Psoas muscle (tissue), 8 donors: ENCODE results near the gene PHLPP1. TPM values are rescaled to one million over a fixed set of nuclear protein-coding genes. Genes with fewer than 3 reads are reported as not detected.
"Not testable (repeated sequence)": the region's sequence is repeated elsewhere in the genome, so short reads cannot be mapped to it uniquely, and the experiment has no call there.

Experiments
- ATAC-seq, 4 donors: fragments of 200-7000 bp; cut with Tn5 transposase; one replicate each; pipeline ENCODE4 v1.9.1; 2020; ENCODE audit warnings: moderate library complexity in 3 of 4, mild to moderate bottlenecking in 2 of 4
- DNase-seq, 2 donors: peaks; one replicate each; pipeline ENCODE4 v3.0.0-alpha.2; 2020
- H3K27ac ChIP-seq: fragments of 200-600 bp; one replicate; pipeline ENCODE4 v1.8.0; 2022
- H3K27me3 ChIP-seq, 3 donors: fragments of 200-600 bp in 1 of 3; one replicate each; pipeline versions ENCODE4 v1.6.1 to v1.8.0; 2013 to 2022; ENCODE audit warnings: low read length in 2 of 3, mild to moderate bottlenecking in 2 of 3, moderate library complexity in 1 of 3; ENCODE audit not compliant: insufficient read depth in 3 of 3
- H3K36me3 ChIP-seq, 2 donors: fragments of 200-600 bp in 1 of 2; one replicate each; pipeline versions ENCODE4 v1.6.1 to v1.8.0; 2013 to 2022; ENCODE audit warnings: low read depth in 1 of 2, mild to moderate bottlenecking in 1 of 2, moderate library complexity in 1 of 2; ENCODE audit not compliant: insufficient read depth in 1 of 2
- H3K4me1 ChIP-seq: fragments of 200-600 bp; one replicate; pipeline ENCODE4 v1.8.0; 2022
- H3K4me3 ChIP-seq: fragments of 200-600 bp; one replicate; pipeline ENCODE4 v1.8.0; 2022; ENCODE audit warnings: mild to moderate bottlenecking
- H3K9me3 ChIP-seq: fragments of 200-600 bp; one replicate; pipeline ENCODE4 v1.8.0; 2022
- CTCF ChIP-seq: fragments of 200-600 bp; IDR thresholded peaks from one replicate; pipeline ENCODE4 v1.8.0; 2022; ENCODE audit warnings: antibody characterized with exemption
- WGBS, 3 donors: extraction: QIAGEN DNeasy Blood & Tissue Kit; methylation state at CpG; one replicate each; pipeline versions ENCODE4 v1.1.6 to v1.1.7; 2013; 5-methylcytosine and 5-hydroxymethylcytosine counted together
- intact Hi-C, 2 donors: fragments of 100-400 bp; cut with DNase I; formaldehyde crosslinking; loops; one replicate each; pipeline versions ENCODE4 v1.11.0 to v1.14.2; 2022
- polyA plus RNA-seq, 3 donors: library from polyadenylated mRNA; stranded (reverse); fragments of 200-250 nt; gene quantifications; one replicate each; pipeline ENCODE4 v1.2.3, GENCODE V29; 2013
- total RNA-seq, 4 donors: library from RNA; stranded (reverse); fragmentation: NEBNext Ultra II Directional in 2 of 4; extraction: Animal tissue kit (Norgen Biotek cat#: 25700) in 2 of 4; gene quantifications; one replicate each; pipeline versions ENCODE4 v1.2.1 to v1.2.4, GENCODE V29; 2021 to 2023
- donor health status: healthy with polysubstance abuse.
- donor health status: DM: no; HTN: no; CAD: no; lungs with moderate emphysema.
- donor health status: Bipolar disorder and iron deficiency.
- donor health status: healthy.
- donor health status: DM: yes; HTN: yes; CAD: no.
- donor health status: DM: no; HTN: no; CAD: no.
- donor health status: DM: no; HTN: no; CAD: no.
- donor health status: DM: yes; HTN: yes; CAD: no.

Gene PHLPP1
- total and polyA plus RNA-seq, 7 donors, result 0.79 to 6.4 (median 3.5) TPM

DNA sequence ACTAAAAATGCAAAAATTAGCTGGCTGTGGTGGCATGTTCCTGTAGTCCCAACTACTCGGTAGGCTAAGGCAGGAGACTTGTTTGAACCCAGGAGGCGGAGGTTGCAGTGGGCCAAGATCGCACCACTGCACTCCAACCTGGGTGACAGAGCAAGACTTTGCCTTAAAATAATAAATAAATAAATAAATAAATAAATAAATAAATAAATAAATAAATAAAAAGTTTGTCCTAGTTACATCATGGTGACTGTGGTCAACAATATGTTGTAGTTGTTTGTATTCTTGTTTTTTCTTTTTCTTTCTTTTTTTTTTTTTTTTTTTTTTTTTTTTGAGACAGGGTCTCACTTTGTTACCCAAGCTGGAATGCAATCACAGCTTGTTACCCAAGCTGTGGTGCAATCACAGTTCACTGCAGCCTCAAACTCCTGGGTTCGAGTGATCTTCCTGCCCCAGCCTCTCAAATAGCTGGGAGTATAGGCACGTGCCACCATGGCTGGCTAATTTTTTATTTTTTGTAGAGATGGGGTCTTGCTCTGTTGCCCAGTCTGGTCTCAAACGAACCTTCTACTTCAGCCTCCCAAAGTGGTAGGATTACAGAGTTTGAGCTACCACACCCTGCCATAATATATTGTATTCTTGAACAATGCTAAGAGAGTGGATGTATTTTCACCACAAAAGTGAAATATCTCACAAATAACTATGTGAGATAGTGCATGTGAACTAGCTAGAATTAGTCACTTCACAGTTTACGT, 185.0 kb downstream of the PHLPP1 start:
- Histone ChIP-seq H3K36me3 (peaks cover 0 to 19% of the 10 kb centered on the region in 2 donors), H3K27me3 (no peaks in the 10 kb centered on the region), H3K9me3 (no peaks in the 10 kb centered on the region), H3K4me1 (no peaks in the 10 kb centered on the region), H3K4me3 (no peak overlapping the region), H3K27ac (no peak overlapping the region)
- intact Hi-C loops, result no loop called here
- DNase-seq (no peak), ATAC-seq (no peak)
- no peak for TF ChIP-seq CTCF
- WGBS, 3 donors, result 93 to 96% (median 94%) methylated on average over 7 of the region's 7 CpGs

- Histone ChIP-seq H3K27me3 (no peaks in the 10 kb centered on the region), H3K36me3 (peaks cover 0 to 13% of the 10 kb centered on the region in 2 donors), H3K4me1 (no peaks in the 10 kb centered on the region), H3K27ac (no peak overlapping the region), H3K9me3 (no peaks in the 10 kb centered on the region), H3K4me3 (no peak overlapping the region)
- ATAC-seq, result no peak
- intact Hi-C loops, result no loop called here
- TF ChIP-seq CTCF, result no peak
- DNase-seq, result no peak
- 78 to 88% (median 87%) methylated on average over 5 of the region's 5 CpGs for WGBS, 3 donors
Observed at GRCh38 chr18:62902776-62903175, 187.4 kb downstream of the PHLPP1 start.

DNA sequence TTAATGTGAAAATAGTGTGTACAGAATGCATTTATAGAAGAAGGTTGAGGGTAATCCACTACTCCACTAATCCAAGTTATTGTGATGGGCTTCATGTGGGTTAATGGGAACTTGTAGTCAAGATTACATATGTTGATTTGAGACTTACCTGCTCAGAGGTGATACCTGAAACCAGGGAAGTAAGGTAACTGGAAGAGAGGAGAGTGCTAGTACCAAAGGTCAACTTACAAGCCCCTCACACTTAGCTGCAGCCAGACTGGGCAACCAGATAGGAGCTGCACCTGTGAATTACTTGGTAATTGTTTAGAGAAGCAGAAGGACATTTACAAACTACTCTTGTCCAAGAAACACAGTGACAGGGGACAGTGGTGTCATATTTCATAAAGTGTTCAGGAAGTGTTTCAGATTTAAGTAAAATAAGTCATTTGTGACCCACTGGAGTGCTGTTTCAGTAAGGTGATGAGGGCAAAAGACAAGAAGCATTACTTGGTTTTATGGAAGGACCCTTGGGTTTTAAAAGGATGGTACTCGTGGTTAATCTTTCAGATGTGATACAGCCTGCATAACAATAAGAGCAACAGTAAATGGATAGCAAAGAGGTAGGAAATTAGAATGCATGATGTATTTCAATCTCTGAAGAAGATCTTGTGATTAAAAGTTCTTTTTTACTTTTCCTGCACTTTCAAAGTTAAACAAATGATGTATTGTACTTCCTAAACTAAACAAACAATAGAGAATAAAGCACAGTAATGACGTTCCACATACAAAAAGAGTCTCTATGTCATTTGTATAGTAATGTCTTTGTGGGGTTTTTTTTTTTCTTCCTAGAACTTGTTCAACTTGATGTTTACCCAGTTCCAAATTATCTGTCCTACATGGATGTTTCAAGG, 189.3 kb downstream of the PHLPP1 start:
- intact Hi-C loops, result no loop called here

GRCh38 chr18:62912885-62913284, 197.5 kb downstream of the PHLPP1 start:
- Histone ChIP-seq H3K27ac (no peak overlapping the region), H3K9me3 (no peaks in the 10 kb centered on the region), H3K36me3 (no peaks in the 10 kb centered on the region), H3K27me3 (no peaks in the 10 kb centered on the region), H3K4me3 (no peak overlapping the region), H3K4me1 (no peaks in the 10 kb centered on the region)
- DNase-seq, result no peak
- no peak for TF ChIP-seq CTCF
- 17 to 47% (median 44%) methylated on average over 2 of the region's 2 CpGs for WGBS, 3 donors
- intact Hi-C loops, result no loop called here
- no peak for ATAC-seq

More for the DNA sequence above, 189.3 kb downstream of the PHLPP1 start:
- 70 to 74% (median 72%) methylated on average over 2 of the region's 2 CpGs for WGBS, 3 donors
- Histone ChIP-seq H3K4me1 (no peaks in the 10 kb centered on the region), H3K36me3 (peaks cover 0 to 10% of the 10 kb centered on the region in 2 donors), H3K9me3 (no peaks in the 10 kb centered on the region), H3K27ac (no peak overlapping the region), H3K4me3 (no peak overlapping the region), H3K27me3 (no peaks in the 10 kb centered on the region)
- ATAC-seq (no peak), DNase-seq (no peak)
- TF ChIP-seq CTCF, result no peak

DNA sequence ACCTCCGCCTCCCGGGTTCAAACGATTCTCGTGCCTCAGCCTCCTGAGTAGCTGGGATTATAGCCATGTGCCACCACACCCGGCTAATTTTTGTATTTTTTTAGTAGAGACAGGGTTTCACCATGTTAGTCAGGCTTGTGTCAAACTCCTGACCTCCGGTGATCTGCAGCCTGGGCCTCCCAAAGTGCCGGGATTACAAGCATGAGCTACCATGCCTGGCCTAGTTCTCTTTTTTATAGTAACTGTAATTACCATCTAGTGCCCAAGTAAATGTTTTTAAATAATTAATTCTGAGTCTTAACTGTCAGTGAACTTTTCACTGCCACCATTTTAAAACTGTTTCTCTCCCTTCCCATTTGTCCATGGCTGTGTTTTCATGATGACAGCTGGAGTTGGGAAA, 198.5 kb downstream of the PHLPP1 start:
- H3K4me3 ChIP-seq, ATAC-seq, H3K36me3 ChIP-seq, H3K9me3 ChIP-seq, intact Hi-C loops, H3K4me1 ChIP-seq, DNase-seq, H3K27me3 ChIP-seq, H3K27ac ChIP-seq: not testable (repeated sequence)
- WGBS, 3 donors, result 75 to 82% (median 80%) methylated on average over 7 of the region's 7 CpGs
